Measurements from ENCODE around the gene KCNIP4.

KCNIP4 gene

GRCh38 chr4:21452931-21453330 is 495.6 kb downstream of the KCNIP4 start:
- no peak for DNase-seq (ENCODE audit: low spot score)
- in situ Hi-C loops (cut with MboI; ENCODE audit: low sequenced_read_pairs, unreplicated experiment), result loop anchor here (25.0 kb wide), 1 partner anchor 691 kb away; no protein-coding TSS in a partner anchor
- TF ChIP-seq, protein P1, sequence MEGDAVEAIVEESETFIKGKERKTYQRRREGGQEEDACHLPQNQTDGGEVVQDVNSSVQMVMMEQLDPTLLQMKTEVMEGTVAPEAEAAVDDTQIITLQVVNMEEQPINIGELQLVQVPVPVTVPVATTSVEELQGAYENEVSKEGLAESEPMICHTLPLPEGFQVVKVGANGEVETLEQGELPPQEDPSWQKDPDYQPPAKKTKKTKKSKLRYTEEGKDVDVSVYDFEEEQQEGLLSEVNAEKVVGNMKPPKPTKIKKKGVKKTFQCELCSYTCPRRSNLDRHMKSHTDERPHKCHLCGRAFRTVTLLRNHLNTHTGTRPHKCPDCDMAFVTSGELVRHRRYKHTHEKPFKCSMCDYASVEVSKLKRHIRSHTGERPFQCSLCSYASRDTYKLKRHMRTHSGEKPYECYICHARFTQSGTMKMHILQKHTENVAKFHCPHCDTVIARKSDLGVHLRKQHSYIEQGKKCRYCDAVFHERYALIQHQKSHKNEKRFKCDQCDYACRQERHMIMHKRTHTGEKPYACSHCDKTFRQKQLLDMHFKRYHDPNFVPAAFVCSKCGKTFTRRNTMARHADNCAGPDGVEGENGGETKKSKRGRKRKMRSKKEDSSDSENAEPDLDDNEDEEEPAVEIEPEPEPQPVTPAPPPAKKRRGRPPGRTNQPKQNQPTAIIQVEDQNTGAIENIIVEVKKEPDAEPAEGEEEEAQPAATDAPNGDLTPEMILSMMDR (IDR thresholded peaks at IDR 0.05; ENCODE audit: borderline replicate concordance, control extremely low read depth, extremely low read depth, insufficient read depth, missing control alignments), result no peak

GRCh38 chr4:21451032-21451431 is 497.5 kb downstream of the KCNIP4 start:
- in situ Hi-C loops (cut with MboI; ENCODE audit: low sequenced_read_pairs, unreplicated experiment), result loop anchor here (25.0 kb wide), 1 partner anchor 689 kb away; no protein-coding TSS in a partner anchor
- TF ChIP-seq, protein P1 (IDR thresholded peaks at IDR 0.05; ENCODE audit: borderline replicate concordance, control extremely low read depth, extremely low read depth, insufficient read depth, missing control alignments), result no peak
- DNase-seq (ENCODE audit: low spot score), result no peak

DNA sequence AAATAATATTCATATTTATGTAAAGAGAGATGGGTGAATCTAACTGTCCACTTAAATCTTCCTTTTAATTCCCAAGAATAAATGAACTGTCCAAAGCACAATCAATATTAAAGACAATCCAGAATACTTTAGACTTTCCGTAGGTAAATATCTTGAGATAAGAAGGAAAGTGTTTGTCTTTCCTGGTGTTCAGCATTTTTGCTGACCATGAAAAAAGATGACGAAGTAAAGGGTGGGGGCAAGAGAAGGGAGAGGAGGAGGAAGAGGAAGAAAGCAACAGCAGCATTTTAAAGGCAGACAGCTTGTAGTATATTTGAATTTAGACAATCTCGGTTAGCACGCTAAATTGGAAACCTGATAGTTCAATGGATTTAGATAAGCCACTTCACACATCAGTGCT is 498.2 kb downstream of the KCNIP4 start:
- no peak for DNase-seq (ENCODE audit: low spot score)
- in situ Hi-C loops (cut with MboI; ENCODE audit: low sequenced_read_pairs, unreplicated experiment), result loop anchor here (25.0 kb wide), 1 partner anchor 688 kb away; no protein-coding TSS in a partner anchor
- TF ChIP-seq, protein P1 (IDR thresholded peaks at IDR 0.05; ENCODE audit: borderline replicate concordance, control extremely low read depth, extremely low read depth, insufficient read depth, missing control alignments), result no peak

DNA sequence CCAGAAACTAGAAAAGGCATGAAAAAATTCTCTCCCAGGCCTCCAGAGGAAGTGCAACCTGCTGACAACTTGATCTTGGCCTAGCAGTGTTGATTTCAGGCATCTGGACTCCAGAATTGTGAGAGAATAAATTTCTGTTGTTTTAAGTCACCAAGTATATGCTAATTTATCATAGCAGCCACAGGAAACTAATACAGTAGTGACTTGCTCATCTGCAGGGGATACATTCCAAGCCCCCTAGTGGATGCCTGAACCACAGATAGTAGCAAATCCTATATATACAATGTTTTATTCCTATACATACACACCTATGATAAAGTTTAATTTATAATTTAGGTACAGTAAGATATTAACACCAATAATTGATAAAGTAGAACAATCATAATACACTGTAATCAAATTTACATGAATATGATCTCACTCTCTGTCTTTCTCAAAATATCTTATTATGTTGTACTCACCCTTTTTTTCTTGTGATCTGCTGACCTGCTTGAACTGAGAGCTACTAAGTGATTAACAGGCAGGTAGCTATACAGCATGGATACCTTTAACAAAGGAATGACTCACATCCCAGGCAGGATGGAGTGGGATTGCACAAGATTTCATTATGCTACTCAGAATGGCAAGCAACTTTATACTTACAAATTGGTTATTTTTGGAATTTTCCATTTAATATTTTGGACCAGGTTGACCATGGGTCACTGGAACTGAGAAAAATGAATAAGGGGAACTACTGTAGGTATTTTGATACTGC is 501.1 kb downstream of the KCNIP4 start:
- TF ChIP-seq, protein P1 (IDR thresholded peaks at IDR 0.05; ENCODE audit: borderline replicate concordance, control extremely low read depth, extremely low read depth, insufficient read depth, missing control alignments), result no peak
- no peak for DNase-seq (ENCODE audit: low spot score)
- in situ Hi-C loops (cut with MboI; ENCODE audit: low sequenced_read_pairs, unreplicated experiment), result no loop called here

DNA sequence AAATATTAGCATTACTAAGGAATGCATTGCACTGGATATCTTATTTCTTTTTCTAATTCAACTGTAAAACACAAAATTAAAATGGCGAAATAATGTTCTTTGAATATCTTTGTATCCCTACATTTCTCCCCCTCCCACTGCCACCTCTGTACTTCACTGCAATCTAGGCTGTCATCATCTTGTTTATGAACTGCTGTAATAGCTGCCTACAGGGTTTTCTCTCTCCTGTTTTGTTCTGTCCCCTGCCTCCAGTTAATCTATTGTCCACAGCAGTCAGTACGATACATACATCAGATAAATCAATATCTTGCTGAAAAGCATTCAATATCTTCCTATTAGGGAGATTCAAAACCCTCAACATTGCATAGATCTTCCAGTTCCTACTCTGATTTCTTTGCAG is 528.4 kb downstream of the KCNIP4 start:
- TF ChIP-seq, protein P1 (IDR thresholded peaks at IDR 0.05; ENCODE audit: borderline replicate concordance, control extremely low read depth, extremely low read depth, insufficient read depth, missing control alignments), result no peak
- in situ Hi-C loops (cut with MboI; ENCODE audit: low sequenced_read_pairs, unreplicated experiment), result no loop called here
- no peak for DNase-seq (ENCODE audit: low spot score)

DNA sequence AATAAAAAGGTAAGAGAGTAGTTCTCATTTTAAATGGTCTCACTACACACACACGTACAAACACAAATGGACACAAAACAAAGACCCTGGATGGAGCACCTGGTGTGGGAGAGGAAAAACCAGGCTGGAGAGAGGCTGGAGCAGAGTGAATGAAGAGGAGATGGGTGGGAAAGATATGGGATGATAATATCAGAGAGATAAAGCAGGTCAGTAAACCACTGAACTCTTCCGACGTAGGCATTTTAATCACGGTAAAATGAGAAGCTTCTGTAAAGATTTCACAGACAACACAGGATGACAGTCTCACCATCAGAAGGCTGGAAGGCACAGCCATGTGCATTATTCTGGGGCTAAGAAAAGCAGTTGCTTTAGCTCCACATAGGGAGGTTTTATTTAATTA is 532.8 kb downstream of the KCNIP4 start:
- in situ Hi-C loops (cut with MboI; ENCODE audit: low sequenced_read_pairs, unreplicated experiment), result no loop called here
- TF ChIP-seq, protein P1 (IDR thresholded peaks at IDR 0.05; ENCODE audit: borderline replicate concordance, control extremely low read depth, extremely low read depth, insufficient read depth, missing control alignments), result no peak
- no peak for DNase-seq (ENCODE audit: low spot score)
